Measurements from ENCODE around the gene DSTYK. TPM values are rescaled to one million over a fixed set of nuclear protein-coding genes. Genes with fewer than 3 reads are reported as not detected.

Gene DSTYK
- total RNA-seq, 1 experiment from 2014 or later = 8.4 TPM

DNA sequence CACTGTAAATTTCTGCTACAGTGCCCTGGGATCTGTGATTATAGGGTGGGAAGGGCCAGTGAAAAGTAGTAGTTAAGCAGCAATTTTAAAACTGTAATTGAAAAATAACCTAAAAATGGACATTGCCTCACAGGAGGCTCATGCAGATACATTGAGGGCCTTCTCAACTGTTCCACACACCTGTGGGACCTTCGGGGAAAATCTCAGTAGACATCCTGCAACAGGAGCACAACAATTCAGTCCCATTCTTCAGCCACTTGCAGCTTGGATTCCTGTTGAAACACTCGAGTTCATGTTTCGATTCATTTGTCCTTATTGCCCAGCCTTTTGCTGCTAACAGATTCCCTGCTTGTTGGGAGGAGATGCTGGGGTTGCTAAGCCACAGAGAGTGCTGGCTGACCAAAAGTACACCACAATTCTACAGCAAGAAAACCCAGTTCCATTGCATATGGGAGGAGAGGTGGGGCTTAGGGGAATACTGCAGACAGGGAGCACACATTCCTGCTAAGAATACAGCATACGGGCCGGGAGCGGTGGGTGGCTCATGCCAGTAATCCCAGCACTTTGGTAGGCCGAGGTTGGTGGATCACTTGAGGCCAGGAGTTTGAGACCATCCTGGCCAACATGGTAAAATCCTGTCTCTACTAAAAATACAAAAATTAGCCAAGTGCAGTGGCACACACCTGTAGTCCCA is 20.8 kb upstream of the DSTYK start:
- Histone ChIP-seq H3K9ac (ENCODE audit: low read length) (no peak overlapping the region), H3K9me2 (replicated peaks; ENCODE audit: low read length) (no peaks in the 10 kb centered on the region), H3K27ac (ENCODE audit: low read length) (no peak overlapping the region), H3K4me3 (ENCODE audit: low read length) (no peak overlapping the region), H3K36me3 (ENCODE audit: low read depth, low read length) (no peaks in the 10 kb centered on the region), H3K4me2 (ENCODE audit: low read length) (no peak overlapping the region), H2AFZ (ENCODE audit: low read length) (no peak overlapping the region), H3F3A (ENCODE audit: low read length, unreplicated experiment) (no peaks in the 10 kb centered on the region), H4K20me1 (ENCODE audit: low read length) (no peaks in the 10 kb centered on the region), H3K79me2 (ENCODE audit: low read length) (no peaks in the 10 kb centered on the region), H3K9me3 (ENCODE audit: low read length) (no peaks in the 10 kb centered on the region), H3K4me1 (ENCODE audit: insufficient read depth, low read length) (peaks cover 9% of the 10 kb centered on the region), H3K27me3 (ENCODE audit: low read length) (no peaks in the 10 kb centered on the region)
- ChIA-PET CTCF (interaction anchor here (0.6 kb wide), 1 partner anchor 106 kb away, joined by 3 read pairs; no protein-coding TSS in a partner anchor), POLR2A (ENCODE audit: unreplicated experiment) (no interaction called here)
- DNase-seq (no peak), ATAC-seq (no peak)
- intact Hi-C loops (cut with micrococcal nuclease) = no loop called here
- BruUV-seq (replicated peaks) = no TSS peak
- TF ChIP-seq EZH2 (IDR thresholded peaks at IDR 0.05; ENCODE audit: low read length, unreplicated experiment) (no peak), EZH2phosphoT487 (IDR thresholded peaks at IDR 0.05; ENCODE audit: borderline replicate concordance, low read length) (no peak)
- TF ChIP-seq, protein P1, sequence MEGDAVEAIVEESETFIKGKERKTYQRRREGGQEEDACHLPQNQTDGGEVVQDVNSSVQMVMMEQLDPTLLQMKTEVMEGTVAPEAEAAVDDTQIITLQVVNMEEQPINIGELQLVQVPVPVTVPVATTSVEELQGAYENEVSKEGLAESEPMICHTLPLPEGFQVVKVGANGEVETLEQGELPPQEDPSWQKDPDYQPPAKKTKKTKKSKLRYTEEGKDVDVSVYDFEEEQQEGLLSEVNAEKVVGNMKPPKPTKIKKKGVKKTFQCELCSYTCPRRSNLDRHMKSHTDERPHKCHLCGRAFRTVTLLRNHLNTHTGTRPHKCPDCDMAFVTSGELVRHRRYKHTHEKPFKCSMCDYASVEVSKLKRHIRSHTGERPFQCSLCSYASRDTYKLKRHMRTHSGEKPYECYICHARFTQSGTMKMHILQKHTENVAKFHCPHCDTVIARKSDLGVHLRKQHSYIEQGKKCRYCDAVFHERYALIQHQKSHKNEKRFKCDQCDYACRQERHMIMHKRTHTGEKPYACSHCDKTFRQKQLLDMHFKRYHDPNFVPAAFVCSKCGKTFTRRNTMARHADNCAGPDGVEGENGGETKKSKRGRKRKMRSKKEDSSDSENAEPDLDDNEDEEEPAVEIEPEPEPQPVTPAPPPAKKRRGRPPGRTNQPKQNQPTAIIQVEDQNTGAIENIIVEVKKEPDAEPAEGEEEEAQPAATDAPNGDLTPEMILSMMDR (conservative IDR thresholded peaks at IDR 0.05; ENCODE audit: low read depth, low read length) = no peak

DNA sequence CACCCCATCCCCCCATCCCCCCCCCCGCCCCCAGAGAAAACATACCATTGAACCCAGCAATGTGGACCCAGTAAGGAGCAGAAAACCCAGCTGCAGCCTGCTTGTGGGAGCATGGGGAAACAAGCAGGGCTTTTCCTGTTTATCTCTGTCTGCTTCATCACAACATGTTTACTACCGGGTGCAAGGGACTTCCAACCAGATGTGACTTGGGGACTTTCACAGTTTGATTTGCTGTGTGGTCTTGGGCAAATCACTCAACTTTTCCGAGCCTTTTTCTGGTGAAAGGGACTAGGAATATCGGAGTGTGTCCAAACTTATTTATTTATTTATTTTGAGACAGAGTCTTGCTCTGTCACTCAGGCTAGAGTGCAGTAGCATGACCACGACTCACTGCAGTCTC is 19.5 kb upstream of the DSTYK start:
- Histone ChIP-seq H3K9me3 (ENCODE audit: low read length) (no peaks in the 10 kb centered on the region), H3K9me2 (replicated peaks; ENCODE audit: low read length) (no peaks in the 10 kb centered on the region), H2AFZ (ENCODE audit: low read length) (no peak overlapping the region), H3K27me3 (ENCODE audit: low read length) (no peaks in the 10 kb centered on the region), H4K20me1 (ENCODE audit: low read length) (no peaks in the 10 kb centered on the region), H3K36me3 (ENCODE audit: low read depth, low read length) (no peaks in the 10 kb centered on the region), H3K4me1 (ENCODE audit: insufficient read depth, low read length) (peaks cover 19% of the 10 kb centered on the region), H3F3A (ENCODE audit: low read length, unreplicated experiment) (no peaks in the 10 kb centered on the region), H3K9ac (ENCODE audit: low read length) (no peak overlapping the region), H3K4me2 (ENCODE audit: low read length) (no peak overlapping the region), H3K4me3 (ENCODE audit: low read length) (no peak overlapping the region), H3K27ac (ENCODE audit: low read length) (no peak overlapping the region), H3K79me2 (ENCODE audit: low read length) (no peaks in the 10 kb centered on the region)
- DNase-seq (no peak), ATAC-seq (no peak)
- intact Hi-C loops (cut with micrococcal nuclease) = no loop called here
- TF ChIP-seq, protein P1 (conservative IDR thresholded peaks at IDR 0.05; ENCODE audit: low read depth, low read length) = no peak
- no peak for TF ChIP-seq EZH2 (IDR thresholded peaks at IDR 0.05; ENCODE audit: low read length, unreplicated experiment)
- TF ChIP-seq EZH2phosphoT487 (IDR thresholded peaks at IDR 0.05; ENCODE audit: borderline replicate concordance, low read length) = no peak
- ChIA-PET CTCF (no interaction called here), POLR2A (ENCODE audit: unreplicated experiment) (no interaction called here)
- BruUV-seq (replicated peaks) = no TSS peak

Measured in PC-3 (cell line).